Heart left ventricle (tissue), 13 donors: ENCODE data around the gene MAMDC2.

ENCODE experiments used
- CTCF ChIP-seq, 12 donors: fragments of 200-600 bp; sonication (generic) in 4 of 12; IDR thresholded peaks; one replicate each; pipeline versions ENCODE4 v1.5.0 to v1.8.0; 2018 to 2022; ENCODE audit warnings: antibody characterized with exemption in 12 of 12, mild to moderate bottlenecking in 5 of 12
- POLR2A ChIP-seq, 2 donors: fragments of 450-650 bp; IDR thresholded peaks; one replicate each; pipeline ENCODE4 v1.6.1; 2017; ENCODE audit warnings: antibody characterized with exemption in 2 of 2, mild to moderate bottlenecking in 2 of 2, moderate library complexity in 2 of 2
- donor health status: ischemic (EF 13 %, LVEDD 7.1; RV severe dilation, severe dysfunction).
- donor health status: DM: no; HTN: yes; CAD: no.
- donor health status: DM: no; HTN: no; CAD: no.
- donor health status: ischemic (EF 25% LVEDD 6.9; RV normal size, moderate dysfunction).
- donor health status: ischemic (EF 25% LVEDD 5.7; RV mildly dilated, moderate dysfunction).
- donor health status: ischemic (EF 35%, LVEDD 5.7; RV mildly dilated, moderate dysfunction).
- donor health status: nonischemic (EF 11% LVEDD 7.7; RV severe dilation, severe dysfunction).
- donor health status: DM: yes; HTN: yes; CAD: no.
- donor health status: PGD.
- donor health status: ischemic (EF 29% LVEDD 5.4; RV normal size, mild dysfunction).
- donor health status: nonischemic (EF 23%, LVEDD 6.1; RV moderate dilation, normal function).

DNA sequence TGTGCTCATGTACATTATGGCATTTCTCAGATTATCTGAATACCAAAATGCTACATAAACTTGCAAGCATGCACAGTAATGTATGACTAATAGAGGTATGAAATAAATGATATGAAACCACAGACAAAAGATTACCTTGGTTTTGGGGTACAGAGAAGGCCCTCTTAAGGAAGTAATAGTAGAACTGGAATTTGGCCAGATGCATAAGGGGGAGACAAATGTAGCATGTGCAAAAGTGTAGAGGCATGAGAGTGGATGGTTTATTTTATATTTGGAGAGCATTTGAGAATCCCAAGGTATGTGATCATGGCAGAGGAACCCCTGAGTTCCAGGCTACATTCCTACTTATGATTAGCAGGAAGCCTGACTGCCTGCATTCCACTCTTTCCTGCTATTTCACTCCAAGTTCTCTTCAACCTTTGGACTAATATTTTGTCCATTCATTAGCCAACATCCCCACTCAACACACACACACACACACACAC is 74.2 kb downstream of the MAMDC2 start:
- TF ChIP-seq CTCF (IDR thresholded peaks at IDR 0.05) (no peak), POLR2A (IDR thresholded peaks at IDR 0.05) (no peak)
